IMR-90 (cell line): ENCODE data around the gene FOXL3. TPM values are rescaled to one million over a fixed set of nuclear protein-coding genes. Genes with fewer than 3 reads are reported as not detected.

Source experiments
- ATAC-seq: fragments of 200-7000 bp; cut with Tn5 transposase; 2 replicates; pipeline ENCODE4 v1.9.1; 2020; ENCODE audit warnings: low read depth, mild to moderate bottlenecking, moderate library complexity
- BruUV-seq: library from RNA; stranded (reverse); fragments of 400-500 nt; replicated peaks from 2 replicates; lab custom pipeline; 2021; lab: Mats Ljungman, UMichigan
- CTCF ChIA-PET: fragments of 300-600 bp; formaldehyde crosslinking; extraction: SDS; loops from one replicate; lab custom pipeline; 2021; ENCODE audit warnings: antibody characterized with exemption; lab: Yijun Ruan, JAX
- POLR2A ChIA-PET: fragments of 300-600 bp; sonication (Branson Sonifier 250); formaldehyde crosslinking; loops from one replicate; lab custom pipeline; 2022; ENCODE audit warnings: antibody characterized with exemption; ENCODE audit not compliant: unreplicated experiment; lab: Charles Lee
- DNase-seq: peaks from one replicate; pipeline ENCODE4 v3.0.0; 2013
- H2AFZ ChIP-seq: replicated peaks from 2 replicates; pipeline ENCODE3; 2013; ENCODE audit warnings: low read length, mild to moderate bottlenecking; ENCODE audit not compliant: poor library complexity
- H2AK5ac ChIP-seq: 2 replicates; pipeline ENCODE4 v1.6.1; 2013; ENCODE audit warnings: low read depth, low read length, inconsistent platforms
- H2AK9ac ChIP-seq: replicated peaks from 2 replicates; pipeline ENCODE3; 2013; ENCODE audit warnings: mild to moderate bottlenecking, low read depth, low read length, moderate library complexity; ENCODE audit not compliant: poor library complexity
- H2BK120ac ChIP-seq: 2 replicates; pipeline ENCODE4 v1.6.1; 2013; ENCODE audit warnings: low read depth, low read length, inconsistent platforms
- H2BK15ac ChIP-seq: 3 replicates; pipeline ENCODE4 v1.6.1; 2013; ENCODE audit warnings: low read depth, low read length, inconsistent platforms
- H2BK20ac ChIP-seq: 2 replicates; pipeline ENCODE4 v1.6.1; 2013; ENCODE audit warnings: low read depth, mild to moderate bottlenecking, inconsistent platforms, low read length, moderate library complexity
- H2BK5ac ChIP-seq: 2 replicates; pipeline ENCODE4 v1.6.1; 2013; ENCODE audit warnings: mild to moderate bottlenecking, low read depth, low read length, inconsistent platforms; ENCODE audit not compliant: poor library complexity, severe bottlenecking
- H3K14ac ChIP-seq: replicated peaks from 2 replicates; pipeline ENCODE4 v1.6.1; 2013; ENCODE audit warnings: low read depth, low read length, inconsistent platforms
- H3K18ac ChIP-seq: 2 replicates; pipeline ENCODE4 v1.6.1; 2013; ENCODE audit warnings: low read depth, low read length, control low read depth
- H3K23ac ChIP-seq: 2 replicates; pipeline ENCODE4 v1.6.1; 2013; ENCODE audit warnings: low read depth, low read length, inconsistent platforms
- H3K27ac ChIP-seq: 2 replicates; pipeline ENCODE4 v1.5.1; 2013; ENCODE audit warnings: mild to moderate bottlenecking, control low read depth, low read length; ENCODE audit not compliant: insufficient read depth
- H3K27me3 ChIP-seq: 2 replicates; pipeline ENCODE4 v1.6.1; 2013; ENCODE audit warnings: low read length; ENCODE audit not compliant: control insufficient read depth, insufficient read depth
- H3K36me3 ChIP-seq: 2 replicates; pipeline ENCODE4 v1.6.1; 2013; ENCODE audit warnings: low read length, mixed read lengths; ENCODE audit not compliant: control insufficient read depth, insufficient read depth
- H3K4ac ChIP-seq: 2 replicates; pipeline ENCODE4 v1.6.1; 2013; ENCODE audit warnings: low read depth, low read length, inconsistent platforms
- H3K4me1 ChIP-seq: 2 replicates; pipeline ENCODE4 v1.6.1; 2013; ENCODE audit warnings: low read length, mixed read lengths; ENCODE audit not compliant: control insufficient read depth, insufficient read depth
- H3K4me2 ChIP-seq: 2 replicates; pipeline ENCODE4 v1.6.1; 2013; ENCODE audit warnings: low read depth, mild to moderate bottlenecking, control low read depth, low read length, moderate library complexity
- H3K4me3 ChIP-seq: 2 replicates; pipeline ENCODE4 v1.5.1; 2013; ENCODE audit warnings: low read depth, mild to moderate bottlenecking, control low read depth, low read length, moderate library complexity; ENCODE audit not compliant: insufficient read depth
- H3K56ac ChIP-seq: 2 replicates; pipeline ENCODE4 v1.6.1; 2013; ENCODE audit warnings: low read length, inconsistent platforms; ENCODE audit not compliant: insufficient read depth; ENCODE audit errors: extremely low read depth
- H3K79me1 ChIP-seq, 2 experiments: 2 replicates each; pipeline ENCODE4 v1.6.1; 2013; ENCODE audit warnings: low read length in 2 of 2, inconsistent platforms in 1 of 2, low read depth in 1 of 2
- H3K9ac ChIP-seq: 2 replicates; pipeline ENCODE4 v1.6.1; 2013; ENCODE audit warnings: low read depth, low read length, control low read depth
- H3K9me1 ChIP-seq: 2 replicates; pipeline ENCODE4 v1.6.1; 2013; ENCODE audit warnings: low read length, inconsistent platforms; ENCODE audit not compliant: insufficient read depth
- H3K9me3 ChIP-seq: 2 replicates; pipeline ENCODE4 v1.6.1; 2013; ENCODE audit warnings: low read length; ENCODE audit not compliant: control insufficient read depth, insufficient read depth
- H4K20me1 ChIP-seq: 2 replicates; pipeline ENCODE4 v1.6.1; 2013; ENCODE audit warnings: low read length, inconsistent platforms; ENCODE audit not compliant: insufficient read depth
- H4K5ac ChIP-seq: 2 replicates; pipeline ENCODE4 v1.6.1; 2013; ENCODE audit warnings: mild to moderate bottlenecking, low read depth, low read length, control low read depth
- H4K8ac ChIP-seq, 2 experiments: 2 replicates each; pipeline ENCODE4 v1.6.1; 2013; ENCODE audit warnings: low read depth in 2 of 2, low read length in 2 of 2, control low read depth in 1 of 2, inconsistent platforms in 1 of 2
- H4K91ac ChIP-seq: 2 replicates; pipeline ENCODE4 v1.6.1; 2013; ENCODE audit warnings: low read depth, low read length, inconsistent platforms; ENCODE audit not compliant: insufficient read depth
- BHLHE40 ChIP-seq: fragments of 150-350 bp; IDR thresholded peaks from 2 replicates; pipeline ENCODE4 v1.6.1; 2016; ENCODE audit warnings: mild to moderate bottlenecking, low read depth, low read length
- CEBPB ChIP-seq: IDR thresholded peaks from 2 replicates; pipeline ENCODE4 v1.6.1; 2012; ENCODE audit warnings: low read depth, low read length, improper control_type of control experiment
- CTCF ChIP-seq: conservative IDR thresholded peaks from 2 replicates; pipeline ENCODE4 v1.5.1; 2012; ENCODE audit warnings: mild to moderate bottlenecking, low read depth, low read length, improper control_type of control experiment
- ELK1 ChIP-seq: fragments of 150-350 bp; IDR thresholded peaks from 2 replicates; pipeline ENCODE4 v1.6.1; 2016; ENCODE audit warnings: low read depth, mild to moderate bottlenecking, low read length, moderate library complexity, borderline replicate concordance
- FOS ChIP-seq: fragments of 150-350 bp; IDR thresholded peaks from 2 replicates; pipeline ENCODE4 v1.6.1; 2016; ENCODE audit warnings: low read depth, low read length
- MAFK ChIP-seq: IDR thresholded peaks from 2 replicates; pipeline ENCODE4 v1.6.1; 2012; ENCODE audit warnings: low read depth, low read length, improper control_type of control experiment
- MXI1 ChIP-seq: IDR thresholded peaks from 2 replicates; pipeline ENCODE4 v1.6.1; 2012; ENCODE audit warnings: low read depth, mild to moderate bottlenecking, low read length, moderate library complexity, borderline replicate concordance
- NFE2L2 ChIP-seq: fragments of 150-350 bp; IDR thresholded peaks from 2 replicates; pipeline ENCODE4 v1.6.1; 2016; ENCODE audit warnings: low read depth, mild to moderate bottlenecking, low read length
- POLR2A ChIP-seq: IDR thresholded peaks from 2 replicates; pipeline ENCODE4 v1.6.1; 2012; ENCODE audit warnings: mild to moderate bottlenecking, low read depth, low read length
- RFX5 ChIP-seq: IDR thresholded peaks from 2 replicates; pipeline ENCODE4 v1.8.0; 2012; ENCODE audit warnings: low read depth, mild to moderate bottlenecking, low read length, moderate library complexity
- WGBS, 2 experiments: methylation state at CpG; one replicate each; pipeline versions ENCODE4 v1.1.5 to v1.1.7; 2013; ENCODE audit warnings: missing lambda C conversion rate in 2 of 2; ENCODE audit not compliant: insufficient read length in 1 of 2; ENCODE audit errors: extremely low coverage in 2 of 2; 5-methylcytosine and 5-hydroxymethylcytosine counted together
- dilution Hi-C: fragments of 300-500 bp; cut with HindIII; formaldehyde crosslinking; loops from one replicate; pipeline ENCODE4 v1.14.3; 2018; ENCODE audit warnings: low sequenced_read_pairs; ENCODE audit not compliant: unreplicated experiment
- in situ Hi-C: fragments of 300-500 bp; cut with MboI; formaldehyde crosslinking; loops from 3 replicates; pipeline ENCODE4 v1.14.3; 2019; ENCODE audit warnings: low sequenced_read_pairs, inconsistent platforms, mixed read lengths
- intact Hi-C: fragments of 100-400 bp; cut with micrococcal nuclease; formaldehyde crosslinking; loops from 2 replicates; pipeline ENCODE4 v1.10.0; 2022
- polyA plus RNA-seq, 3 experiments: library from polyadenylated mRNA; depleted of rRNA; stranded (reverse); fragments of >200 nt; gene quantifications; 2 replicates each; pipeline ENCODE4 v1.2.3, GENCODE V29; 2012; ENCODE audit warnings: low replicate concordance in 1 of 3
- total RNA-seq: library from RNA; depleted of rRNA; stranded (reverse); fragments of >200 nt; gene quantifications from 2 replicates; pipeline ENCODE4 v1.2.3, GENCODE V29; 2012

The FOXL3 gene
- total and polyA plus RNA-seq, 2 of the 4 experiments (the other 2 are of a cell fraction) = not detected

GRCh38 chr7:299628-300027 lies 9.7 kb downstream of the FOXL3 start:
- Histone ChIP-seq H2BK120ac (no peak overlapping the region), H3K36me3 (no peaks in the 10 kb centered on the region), H3K9me1 (0 out of 2 replicates have a peak, but pooled peaks cover 2% of the 10 kb centered on the region), H3K27me3 (peaks cover 34% of the 10 kb centered on the region; the same call in 1 of the 2 replicates), H2BK20ac (no peak overlapping the region), H3K4me3 (no peak overlapping the region), H3K4me2 (no peak overlapping the region), H3K56ac (no peak overlapping the region), H4K91ac (no peak overlapping the region), H3K14ac (no peak overlapping the region), H4K20me1 (peaks cover 2% of the 10 kb centered on the region; the same call in 1 of the 2 replicates), H3K79me1 (no peaks in the 10 kb centered on the region), H3K23ac (no peak overlapping the region), H4K8ac (no peak overlapping the region), H3K9ac (no peak overlapping the region), H3K4me1 (no peaks in the 10 kb centered on the region), H2AK9ac (no peak overlapping the region), H4K5ac (no peak overlapping the region), H3K9me3 (no peaks in the 10 kb centered on the region), H3K18ac (no peak overlapping the region), H2BK15ac (no peak overlapping the region), H2BK5ac (no peak overlapping the region), H2AFZ (no peak overlapping the region), H3K27ac (no peak overlapping the region), H3K4ac (no peak overlapping the region), H2AK5ac (no peak overlapping the region)
- in situ Hi-C loops (no loop called here), dilution Hi-C loops (no loop called here), intact Hi-C loops (no loop called here)
- ATAC-seq (no peak), DNase-seq (no peak)
- WGBS, 2 experiments = 78% methylated on average over 12 of the region's 16 CpGs; no CpG with 5 or more reads in 1 of the 2 experiments
- ChIA-PET CTCF (no interaction called here), POLR2A (no interaction called here)
- TF ChIP-seq MAFK (no peak), NFE2L2 (no peak), MXI1 (no peak), CEBPB (no peak), ELK1 (no peak), RFX5 (no peak), POLR2A (no peak), BHLHE40 (no peak), CTCF (no peak), FOS (no peak)
- BruUV-seq = no TSS peak
